ENCODE data around the gene CCDC60.

CCDC60 gene

GRCh38 chr12:119432949-119433348 is 98.4 kb downstream of the CCDC60 start:
- H3K4me3 ChIP-seq (ENCODE audit: low read length): no peak overlapping the region

DNA sequence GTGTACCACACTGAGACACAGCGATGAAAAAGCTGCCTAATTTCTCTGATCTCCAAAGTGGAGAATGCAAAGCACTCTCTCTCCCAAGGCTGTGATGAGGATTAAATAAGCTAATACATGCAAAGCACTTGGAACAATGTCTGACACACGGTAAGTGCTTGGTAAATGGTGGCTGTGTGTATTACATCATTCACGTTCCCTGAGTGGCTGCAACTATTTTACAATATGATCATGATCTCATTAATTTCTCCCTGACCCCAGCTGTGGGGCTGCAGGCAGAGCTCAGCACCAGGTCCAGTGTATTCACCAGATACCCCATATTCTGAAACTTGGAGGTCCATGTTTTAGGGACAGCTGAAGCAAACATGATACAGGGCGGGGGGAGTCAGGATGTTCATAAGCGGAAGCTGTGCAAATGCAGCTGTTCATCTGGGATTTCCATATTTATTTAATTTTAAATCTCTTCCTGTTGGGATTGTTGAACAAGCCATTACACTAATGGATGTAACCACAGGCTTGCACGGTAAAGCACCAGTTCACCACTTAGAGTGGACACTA is 106.4 kb downstream of the CCDC60 start:
- no peaks in the 10 kb centered on the region for H3K27me3 ChIP-seq (ENCODE audit: control insufficient read depth, low read length)
- H3F3A ChIP-seq (ENCODE audit: control insufficient read depth, insufficient read depth): no peaks in the 10 kb centered on the region
- H3K4me2 ChIP-seq (ENCODE audit: low read length): no peak overlapping the region
- no peak overlapping the region for H3K27ac ChIP-seq (ENCODE audit: low read depth, low read length)
- no peaks in the 10 kb centered on the region for H3K4me1 ChIP-seq (ENCODE audit: control insufficient read depth, low read length)
- H3K4me3 ChIP-seq (ENCODE audit: low read length): no peak overlapping the region
- H3K9me3 ChIP-seq (ENCODE audit: control insufficient read depth, insufficient read depth, low read length): no peaks in the 10 kb centered on the region
- no peaks in the 10 kb centered on the region for H4K20me1 ChIP-seq (ENCODE audit: control insufficient read depth, insufficient read depth, low read depth, low read length)
- H3K9me2 ChIP-seq (replicated peaks; ENCODE audit: control insufficient read depth, low read length): no peaks in the 10 kb centered on the region
- TF ChIP-seq EZH2phosphoT487 (IDR thresholded peaks at IDR 0.05; ENCODE audit: borderline replicate concordance, low read length): no peak
- no peak for TF ChIP-seq CTCF (IDR thresholded peaks at IDR 0.05; ENCODE audit: low read depth, low read length, poor library complexity, severe bottlenecking)
- H3K36me3 ChIP-seq (ENCODE audit: control insufficient read depth, low read length): no peaks in the 10 kb centered on the region
- no peaks in the 10 kb centered on the region for H3K79me2 ChIP-seq (ENCODE audit: control insufficient read depth, low read length)

More at GRCh38 chr12:119432949-119433348, 98.4 kb downstream of the CCDC60 start:
- H3K4me1 ChIP-seq (ENCODE audit: control insufficient read depth, low read length): no peaks in the 10 kb centered on the region
- no peaks in the 10 kb centered on the region for H4K20me1 ChIP-seq (ENCODE audit: control insufficient read depth, insufficient read depth, low read depth, low read length)
- H3K36me3 ChIP-seq (ENCODE audit: control insufficient read depth, low read length): no peaks in the 10 kb centered on the region
- no peak overlapping the region for H3K27ac ChIP-seq (ENCODE audit: low read depth, low read length)
- H3K27me3 ChIP-seq (ENCODE audit: control insufficient read depth, low read length): no peaks in the 10 kb centered on the region
- no peak for TF ChIP-seq CTCF (IDR thresholded peaks at IDR 0.05; ENCODE audit: low read depth, low read length, poor library complexity, severe bottlenecking)
- TF ChIP-seq EZH2phosphoT487 (IDR thresholded peaks at IDR 0.05; ENCODE audit: borderline replicate concordance, low read length): no peak
- H3F3A ChIP-seq (ENCODE audit: control insufficient read depth, insufficient read depth): no peaks in the 10 kb centered on the region
- H3K79me2 ChIP-seq (ENCODE audit: control insufficient read depth, low read length): no peaks in the 10 kb centered on the region
- H3K9me3 ChIP-seq (ENCODE audit: control insufficient read depth, insufficient read depth, low read length): peaks cover 3% of the 10 kb centered on the region; the same call in 1 of the 2 replicates
- no peaks in the 10 kb centered on the region for H3K9me2 ChIP-seq (replicated peaks; ENCODE audit: control insufficient read depth, low read length)
- H3K4me2 ChIP-seq (ENCODE audit: low read length): no peak overlapping the region

DNA sequence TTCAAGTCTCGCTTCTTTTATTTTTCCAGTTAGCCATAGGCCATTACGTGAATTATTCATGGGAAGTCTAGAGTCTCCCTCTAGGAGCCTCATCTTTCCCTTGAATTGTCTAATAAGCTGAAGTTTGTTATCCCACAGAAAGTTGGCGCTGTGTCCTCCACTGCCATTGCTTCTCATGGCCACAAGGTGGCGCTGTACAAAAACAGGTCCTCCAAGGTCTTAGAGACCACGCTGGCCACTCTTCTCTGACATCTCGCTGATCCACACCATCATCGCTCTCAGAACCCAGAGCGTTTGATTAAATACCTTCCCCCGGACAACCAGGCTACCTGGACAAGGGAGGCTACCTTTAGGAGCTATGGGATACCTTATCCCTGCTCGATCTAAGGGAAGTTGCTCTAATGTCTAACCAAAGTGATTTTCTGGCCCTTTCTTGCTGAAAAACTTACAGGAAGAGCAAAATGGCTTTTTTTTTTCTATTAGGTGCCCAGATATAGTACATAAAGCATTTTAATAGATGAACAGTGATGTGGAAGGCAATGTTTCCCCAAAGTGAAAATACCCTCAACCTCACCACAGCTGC is 110.0 kb downstream of the CCDC60 start:
- no peak overlapping the region for H3K27ac ChIP-seq (ENCODE audit: low read depth, low read length)
- no peaks in the 10 kb centered on the region for H4K20me1 ChIP-seq (ENCODE audit: control insufficient read depth, insufficient read depth, low read depth, low read length)
- no peak overlapping the region for H3K4me3 ChIP-seq (ENCODE audit: low read length)
- H3K9me2 ChIP-seq (replicated peaks; ENCODE audit: control insufficient read depth, low read length): no peaks in the 10 kb centered on the region
- TF ChIP-seq CTCF (IDR thresholded peaks at IDR 0.05; ENCODE audit: low read depth, low read length, poor library complexity, severe bottlenecking) (peak; percentile 100), EZH2phosphoT487 (IDR thresholded peaks at IDR 0.05; ENCODE audit: borderline replicate concordance, low read length) (no peak)
- H3K4me1 ChIP-seq (ENCODE audit: control insufficient read depth, low read length): no peaks in the 10 kb centered on the region
- H3K27me3 ChIP-seq (ENCODE audit: control insufficient read depth, low read length): peaks cover 8% of the 10 kb centered on the region
- H3K79me2 ChIP-seq (ENCODE audit: control insufficient read depth, low read length): no peaks in the 10 kb centered on the region
- H3K4me2 ChIP-seq (ENCODE audit: low read length): no peak overlapping the region
- no peaks in the 10 kb centered on the region for H3K9me3 ChIP-seq (ENCODE audit: control insufficient read depth, insufficient read depth, low read length)
- no peaks in the 10 kb centered on the region for H3K36me3 ChIP-seq (ENCODE audit: control insufficient read depth, low read length)
- no peaks in the 10 kb centered on the region for H3F3A ChIP-seq (ENCODE audit: control insufficient read depth, insufficient read depth)

Measured in DOHH2 (cell line).